WTC11 (cell line): ENCODE data around the gene GRIN2C. TPM values are rescaled to one million over a fixed set of nuclear protein-coding genes. Genes with fewer than 3 reads are reported as not detected.

ENCODE experiments used
- ATAC-seq: fragments of 200-7000 bp; cut with Tn5 transposase; 2 replicates; pipeline ENCODE4 v1.10.0; 2021; ENCODE audit warnings: mild to moderate bottlenecking, moderate library complexity
- CTCF ChIA-PET: fragments of 300-600 bp; sonication (Branson Sonifier 250); formaldehyde crosslinking; loops from one replicate; lab custom pipeline; 2021; ENCODE audit warnings: antibody characterized with exemption; lab: Charles Lee
- POLR2A ChIA-PET: fragments of 350-600 bp; sonication (Branson Sonifier 250); formaldehyde crosslinking; loops from one replicate; lab custom pipeline; 2021; ENCODE audit warnings: antibody characterized with exemption; lab: Charles Lee
- DNase-seq: peaks from one replicate; pipeline ENCODE4 v3.0.0; 2021; ENCODE audit warnings: low spot score
- H3K27ac Mint-ChIP-seq: 2 replicates; pipeline ENCODE4 v1.8.0; 2021; ENCODE audit warnings: mixed read lengths
- H3K27me3 Mint-ChIP-seq: 2 replicates; pipeline ENCODE4 v1.8.0; 2021; ENCODE audit warnings: low read depth, mild to moderate bottlenecking, moderate library complexity, mixed read lengths
- H3K36me3 Mint-ChIP-seq: 2 replicates; pipeline ENCODE4 v1.8.0; 2021; ENCODE audit warnings: mixed read lengths
- H3K4me1 Mint-ChIP-seq: 2 replicates; pipeline ENCODE4 v1.8.0; 2022; ENCODE audit warnings: mixed read lengths
- H3K4me3 Mint-ChIP-seq: 2 replicates; pipeline ENCODE4 v1.8.0; 2021; ENCODE audit warnings: mild to moderate bottlenecking, moderate library complexity, mixed read lengths
- H3K9me3 Mint-ChIP-seq: 2 replicates; pipeline ENCODE4 v1.8.0; 2021; ENCODE audit warnings: mixed read lengths
- ATF1 ChIP-seq: sonication (generic); formaldehyde crosslinking; IDR thresholded peaks from 2 replicates; pipeline ENCODE4 v1.8.1; 2023; ENCODE audit warnings: mild to moderate bottlenecking, moderate library complexity, missing genetic modification reagents
- ATF6 ChIP-seq: sonication (generic); formaldehyde crosslinking; IDR thresholded peaks from 2 replicates; pipeline ENCODE4 v1.8.1; 2023; ENCODE audit warnings: mild to moderate bottlenecking, missing genetic modification reagents
- CDX4 ChIP-seq: fragments of 250-450 bp; sonication (Bioruptor Pico); IDR thresholded peaks from 2 replicates; pipeline ENCODE4 v1.9.0; 2021; ENCODE audit warnings: moderate library complexity, mild to moderate bottlenecking, inconsistent platforms, borderline replicate concordance
- ERG ChIP-seq: fragments of 250-450 bp; sonication (Bioruptor Pico); IDR thresholded peaks from 2 replicates; pipeline ENCODE4 v1.8.0; 2021; ENCODE audit warnings: mild to moderate bottlenecking
- ETV6 ChIP-seq: sonication (generic); formaldehyde crosslinking; IDR thresholded peaks from 2 replicates; pipeline ENCODE4 v1.8.1; 2022; ENCODE audit warnings: mild to moderate bottlenecking, missing genetic modification reagents
- FOXJ3 ChIP-seq: sonication (generic); formaldehyde crosslinking; IDR thresholded peaks from 2 replicates; pipeline ENCODE4 v1.9.0; 2021; ENCODE audit warnings: missing genetic modification reagents, mild to moderate bottlenecking, borderline replicate concordance
- GABPB1 ChIP-seq: sonication (generic); formaldehyde crosslinking; IDR thresholded peaks from 2 replicates; pipeline ENCODE4 v1.8.1; 2023; ENCODE audit warnings: mild to moderate bottlenecking, missing genetic modification reagents
- MAX ChIP-seq: sonication (generic); formaldehyde crosslinking; IDR thresholded peaks from 2 replicates; pipeline ENCODE4 v1.8.0; 2022; ENCODE audit warnings: mild to moderate bottlenecking, missing genetic modification reagents
- NFATC4 ChIP-seq: fragments of 250-450 bp; sonication (Bioruptor Pico); IDR thresholded peaks from 2 replicates; pipeline ENCODE4 v1.9.0; 2021; ENCODE audit warnings: mild to moderate bottlenecking
- NR1H2 ChIP-seq: sonication (generic); formaldehyde crosslinking; IDR thresholded peaks from 2 replicates; pipeline ENCODE4 v1.9.0; 2021; ENCODE audit warnings: mild to moderate bottlenecking, moderate library complexity, missing genetic modification reagents
- PRRX2 ChIP-seq: fragments of 250-450 bp; sonication (Bioruptor Pico); IDR thresholded peaks from 2 replicates; pipeline ENCODE4 v1.8.0; 2021; ENCODE audit warnings: mild to moderate bottlenecking
- RORB ChIP-seq: fragments of 250-450 bp; sonication (Bioruptor Pico); IDR thresholded peaks from 2 replicates; pipeline ENCODE4 v1.9.0; 2021; ENCODE audit warnings: mild to moderate bottlenecking
- SMAD4 ChIP-seq: sonication (generic); formaldehyde crosslinking; IDR thresholded peaks from 2 replicates; pipeline ENCODE4 v1.8.0; 2022; ENCODE audit warnings: mild to moderate bottlenecking, missing genetic modification reagents
- SOX15 ChIP-seq: fragments of 250-450 bp; sonication (Bioruptor Pico); IDR thresholded peaks from 2 replicates; pipeline ENCODE4 v1.9.0; 2021; ENCODE audit warnings: mild to moderate bottlenecking
- SP1 ChIP-seq: sonication (generic); formaldehyde crosslinking; conservative IDR thresholded peaks from 2 replicates; pipeline ENCODE4 v1.8.1; 2022; ENCODE audit warnings: missing genetic modification reagents
- TEAD1 ChIP-seq: sonication (generic); formaldehyde crosslinking; IDR thresholded peaks from 2 replicates; pipeline ENCODE4 v1.8.0; 2022; ENCODE audit warnings: mild to moderate bottlenecking, missing genetic modification reagents
- TP53 ChIP-seq: sonication (generic); formaldehyde crosslinking; IDR thresholded peaks from 2 replicates; pipeline ENCODE4 v1.8.1; 2023; ENCODE audit warnings: mild to moderate bottlenecking, missing genetic modification reagents
- USF1 ChIP-seq: sonication (generic); formaldehyde crosslinking; IDR thresholded peaks from 2 replicates; pipeline ENCODE4 v1.8.0; 2022; ENCODE audit warnings: mild to moderate bottlenecking, missing genetic modification reagents
- ZBTB21 ChIP-seq: sonication (generic); formaldehyde crosslinking; IDR thresholded peaks from 2 replicates; pipeline ENCODE4 v1.8.1; 2023; ENCODE audit warnings: mild to moderate bottlenecking, missing genetic modification reagents, borderline replicate concordance
- ZNF138 ChIP-seq: sonication (generic); formaldehyde crosslinking; conservative IDR thresholded peaks from 2 replicates; pipeline ENCODE4 v1.8.1; 2022; ENCODE audit warnings: mild to moderate bottlenecking, moderate library complexity, missing genetic modification reagents
- ZNF232 ChIP-seq: sonication (generic); formaldehyde crosslinking; IDR thresholded peaks from 2 replicates; pipeline ENCODE4 v1.8.0; 2022; ENCODE audit warnings: mild to moderate bottlenecking, missing genetic modification reagents
- ZNF263 ChIP-seq: sonication (generic); formaldehyde crosslinking; IDR thresholded peaks from 2 replicates; pipeline ENCODE4 v1.8.1; 2022; ENCODE audit warnings: low read depth, mild to moderate bottlenecking, moderate library complexity, missing genetic modification reagents
- ZNF423 ChIP-seq: fragments of 250-450 bp; sonication (Bioruptor Pico); IDR thresholded peaks from 2 replicates; pipeline ENCODE4 v2.1.2; 2022; ENCODE audit warnings: mild to moderate bottlenecking, moderate library complexity
- total RNA-seq: library from RNA; stranded (reverse); gene quantifications from 3 replicates; pipeline ENCODE4 v1.2.3, GENCODE V29; 2021

GRIN2C gene
- total RNA-seq, 1 experiment from 2014 or later: 0.31 TPM

GRCh38 chr17:74866198-74866835 lies 6.6 kb upstream of the GRIN2C start:
- no peak for ATAC-seq
- no peak overlapping the region for H3K4me3 Mint-ChIP-seq
- H3K27ac Mint-ChIP-seq: no peak overlapping the region
- peaks cover 17% of the 10 kb centered on the region for H3K4me1 Mint-ChIP-seq
- POLR2A ChIA-PET: no interaction called here
- TF ChIP-seq NR1H2 (CRISPR knock-in tag) (no peak), ZNF232 (CRISPR knock-in tag) (no peak), SMAD4 (no peak), MAX (no peak), RORB (CRISPR knock-in tag) (no peak), USF1 (CRISPR knock-in tag) (no peak)
- CTCF ChIA-PET: interaction anchor here (0.6 to 14.0 kb wide), 21 partner anchors 8 to 248 kb away, joined by 3 to 347 read pairs (median 4); no protein-coding TSS in a partner anchor
- no peak for DNase-seq
- H3K36me3 Mint-ChIP-seq: peaks cover 20% of the 10 kb centered on the region
- H3K27me3 Mint-ChIP-seq: peaks cover 14% of the 10 kb centered on the region
- H3K9me3 Mint-ChIP-seq: no peaks in the 10 kb centered on the region

- TF ChIP-seq ZBTB21 (CRISPR knock-in tag): no peak
- no peak for TF ChIP-seq FOXJ3 (CRISPR knock-in tag)
- no peak for TF ChIP-seq NFATC4 (CRISPR knock-in tag)
- TF ChIP-seq SOX15 (CRISPR knock-in tag): no peak
- TF ChIP-seq PRRX2 (CRISPR knock-in tag): no peak
- no peak for TF ChIP-seq ZNF138 (CRISPR knock-in tag)
- no peak for TF ChIP-seq ERG (CRISPR knock-in tag)
- no peak for TF ChIP-seq ATF6 (CRISPR knock-in tag)
- TF ChIP-seq SP1 (CRISPR knock-in tag): no peak
- TF ChIP-seq TP53 (CRISPR knock-in tag): no peak
- TF ChIP-seq ATF1 (CRISPR knock-in tag): 0 out of 2 replicates have a peak, but pooled peaks have one; percentile 17
- no peak for TF ChIP-seq CDX4 (CRISPR knock-in tag)
- TF ChIP-seq GABPB1 (CRISPR knock-in tag): no peak
- TF ChIP-seq ZNF263 (CRISPR knock-in tag): peak; percentile 63; the same call in 1 of the 2 replicates
- TF ChIP-seq ETV6 (CRISPR knock-in tag): no peak
- no peak for TF ChIP-seq TEAD1
- no peak for TF ChIP-seq ZNF423
- TF ChIP-seq, all 79 proteins: peak for 2
- Mint-ChIP-seq H3K4me1 (peaks cover 14% of the 10 kb centered on the region), H3K27ac (no peak overlapping the region), H3K36me3 (peaks cover 17% of the 10 kb centered on the region; the same call in 1 of the 2 replicates), H3K4me3 (no peak overlapping the region), H3K27me3 (peaks cover 20% of the 10 kb centered on the region), H3K9me3 (no peaks in the 10 kb centered on the region)
- ChIA-PET CTCF (interaction anchor here (0.5 to 14.0 kb wide), 32 partner anchors 8 to 248 kb away, joined by 3 to 347 read pairs (median 4); partner anchors contain the start of genes OTOP2 and RAB37), POLR2A (no interaction called here)
- DNase-seq (no peak), ATAC-seq (peak; percentile 7; the same call in 1 of the 2 replicates)
These were observed 6.0 kb upstream of the GRIN2C start for GRCh38 chr17:74865504-74866197.
